ENCODE data around the gene RIC1. TPM values are rescaled to one million over a fixed set of nuclear protein-coding genes. Genes with fewer than 3 reads are reported as not detected.

Gene RIC1
- total and polyA plus RNA-seq, 2 of the 4 experiments (the other 2 are of a cell fraction): 28.8 to 76.9 TPM

GRCh38 chr9:5793812-5794211, 164.9 kb downstream of the RIC1 start:
- no peak overlapping the region for H4K8ac ChIP-seq (ENCODE audit: low read depth in 2 of 2, low read length in 2 of 2)
- 0 out of 2 replicates have a peak, but pooled peaks cover 2% of the 10 kb centered on the region for H3K4me1 ChIP-seq (ENCODE audit: control insufficient read depth, insufficient read depth, low read length)
- H2BK5ac ChIP-seq (ENCODE audit: low read depth, low read length, poor library complexity, severe bottlenecking): no peak overlapping the region
- no peak overlapping the region for H3K4ac ChIP-seq (ENCODE audit: low read depth, low read length)
- TF ChIP-seq RCOR1 (IDR thresholded peaks at IDR 0.05; ENCODE audit: insufficient replicate concordance, low read length) (no peak), CTCF (conservative IDR thresholded peaks at IDR 0.05; ENCODE audit: low read depth, low read length) (no peak), CEBPB (IDR thresholded peaks at IDR 0.05; ENCODE audit: low read depth, low read length) (no peak), USF2 (IDR thresholded peaks at IDR 0.05; ENCODE audit: low read depth, low read length) (no peak), FOS (IDR thresholded peaks at IDR 0.05; ENCODE audit: low read depth, low read length) (no peak), CHD1 (IDR thresholded peaks at IDR 0.05; ENCODE audit: low read depth, low read length) (no peak), SMC3 (IDR thresholded peaks at IDR 0.05; ENCODE audit: low read depth, low read length) (no peak), POLR2A (IDR thresholded peaks at IDR 0.05; ENCODE audit: low read depth, low read length) (no peak), BHLHE40 (IDR thresholded peaks at IDR 0.05; ENCODE audit: low read depth, low read length) (no peak), MXI1 (IDR thresholded peaks at IDR 0.05; ENCODE audit: borderline replicate concordance, low read depth, low read length) (no peak), ELK1 (IDR thresholded peaks at IDR 0.05; ENCODE audit: borderline replicate concordance, low read depth, low read length) (no peak), MAFK (IDR thresholded peaks at IDR 0.05; ENCODE audit: low read depth, low read length) (no peak), MAZ (IDR thresholded peaks at IDR 0.05; ENCODE audit: borderline replicate concordance, low read depth, low read length) (no peak), RFX5 (IDR thresholded peaks at IDR 0.05; ENCODE audit: low read depth, low read length) (no peak), RAD21 (IDR thresholded peaks at IDR 0.05; ENCODE audit: low read length) (no peak)
- in situ Hi-C loops (cut with MboI; ENCODE audit: low sequenced_read_pairs): no loop called here
- WGBS, 2 experiments (ENCODE audit: extremely low coverage in 2 of 2, insufficient read length in 1 of 2): no CpG with 5 or more reads among the region's 1 CpG
- H2BK20ac ChIP-seq (ENCODE audit: low read depth, low read length): no peak overlapping the region
- H4K20me1 ChIP-seq (ENCODE audit: insufficient read depth, low read length): no peaks in the 10 kb centered on the region
- H2AFZ ChIP-seq (replicated peaks; ENCODE audit: low read length, poor library complexity): no peak overlapping the region
- no peak overlapping the region for H4K5ac ChIP-seq (ENCODE audit: low read depth, low read length)
- no peaks in the 10 kb centered on the region; the same call in 1 of the 2 replicates for H3K36me3 ChIP-seq (ENCODE audit: control insufficient read depth, insufficient read depth, low read length)
- no peak overlapping the region for H3K4me3 ChIP-seq (ENCODE audit: insufficient read depth, low read depth, low read length)
- no peak overlapping the region for H2BK15ac ChIP-seq (ENCODE audit: low read depth, low read length)
- ChIA-PET CTCF (no interaction called here), POLR2A (ENCODE audit: unreplicated experiment) (interaction anchor here (0.6 kb wide), 1 partner anchor 626 kb away, joined by 3 read pairs; no protein-coding TSS in a partner anchor)
- no peak overlapping the region for H3K14ac ChIP-seq (replicated peaks; ENCODE audit: low read depth, low read length)
- H3K18ac ChIP-seq (ENCODE audit: low read depth, low read length): no peak overlapping the region
- intact Hi-C loops (cut with micrococcal nuclease): loop anchor here (10.0 kb wide), 1 partner anchor 511 kb away; no protein-coding TSS in a partner anchor
- DNase-seq: no peak
- no peak overlapping the region for H3K23ac ChIP-seq (ENCODE audit: low read depth, low read length)
- no peaks in the 10 kb centered on the region for H3K9me3 ChIP-seq (ENCODE audit: control insufficient read depth, insufficient read depth, low read length)
- H3K79me1 ChIP-seq (ENCODE audit: low read depth in 1 of 2, low read length in 2 of 2): no peaks in the 10 kb centered on the region
- H3K27ac ChIP-seq (ENCODE audit: insufficient read depth, low read length): no peak overlapping the region
- no peak overlapping the region for H4K91ac ChIP-seq (ENCODE audit: insufficient read depth, low read depth, low read length)
- dilution Hi-C loops (cut with HindIII; ENCODE audit: low sequenced_read_pairs, unreplicated experiment): no loop called here
- H3K9me1 ChIP-seq (ENCODE audit: insufficient read depth, low read length): peaks cover 4% of the 10 kb centered on the region; the same call in 1 of the 2 replicates
- no peak for ATAC-seq (ENCODE audit: low read depth)
- H2AK5ac ChIP-seq (ENCODE audit: low read depth, low read length): no peak overlapping the region
- H3K9ac ChIP-seq (ENCODE audit: low read depth, low read length): no peak overlapping the region
- H3K4me2 ChIP-seq (ENCODE audit: low read depth, low read length): no peak overlapping the region
- no peak overlapping the region for H3K56ac ChIP-seq (ENCODE audit: extremely low read depth, insufficient read depth, low read length)
- BruUV-seq (replicated peaks): no TSS peak
- no peak overlapping the region for H2BK120ac ChIP-seq (ENCODE audit: low read depth, low read length)
- H3K27me3 ChIP-seq (ENCODE audit: control insufficient read depth, insufficient read depth, low read length): no peaks in the 10 kb centered on the region
- H2AK9ac ChIP-seq (replicated peaks; ENCODE audit: low read depth, low read length, poor library complexity): no peak overlapping the region
